ENCODE measurements around the gene EIF4B.

The EIF4B gene

DNA sequence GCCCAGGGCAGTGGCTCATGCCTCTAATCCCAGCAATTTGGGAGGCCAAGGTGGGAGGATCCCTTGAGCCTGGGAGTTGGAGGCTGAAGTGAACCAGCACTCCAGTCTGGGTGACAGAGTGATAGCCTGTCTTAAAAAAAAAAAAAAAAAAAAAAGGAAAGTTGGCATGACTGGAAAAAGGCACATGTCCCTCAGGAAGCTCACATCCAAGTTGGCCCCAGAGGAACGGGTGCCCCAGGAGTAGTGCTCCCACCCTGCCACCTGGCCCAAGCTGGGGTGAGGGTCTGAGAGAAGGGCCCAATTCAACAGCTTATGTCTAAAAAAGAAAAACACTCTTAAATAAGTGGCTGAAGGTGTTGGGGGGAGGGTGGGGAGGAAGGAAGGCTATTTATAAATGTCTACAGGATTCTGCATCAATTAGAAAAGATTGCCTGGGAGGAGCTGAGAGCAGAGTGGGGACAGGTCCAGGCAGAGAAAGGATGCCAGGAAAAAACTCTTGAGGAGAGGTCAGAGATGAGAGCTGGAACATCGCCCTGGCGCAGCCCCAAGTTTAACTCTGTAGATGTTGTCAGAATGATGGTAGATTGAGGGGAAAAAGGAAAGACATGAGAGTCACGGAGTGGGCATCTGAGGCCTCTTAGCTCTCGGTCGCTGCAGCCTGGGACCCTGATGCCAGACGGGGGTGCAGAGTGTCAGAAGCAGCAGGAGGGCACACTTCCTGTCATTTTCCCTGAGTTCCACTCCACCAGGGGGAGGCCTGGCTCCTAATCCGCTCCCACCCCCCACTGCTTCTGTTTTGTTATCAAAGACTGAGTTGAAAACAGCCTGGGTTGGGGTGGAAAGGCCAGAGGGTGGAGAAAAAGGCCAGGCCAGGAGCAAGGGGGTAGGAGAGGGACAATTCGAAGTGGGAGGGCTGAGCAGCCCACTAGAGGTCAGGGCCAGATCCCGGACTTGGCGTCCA lies 65.6 kb downstream of the EIF4B start:
- H3K9ac ChIP-seq (ENCODE audit: low read depth, low read length), result no peak overlapping the region
- no peak overlapping the region for H3K4me2 ChIP-seq (ENCODE audit: insufficient read depth, low read length)
- H3K9me3 ChIP-seq (ENCODE audit: insufficient read depth, low read length, severe bottlenecking), result no peaks in the 10 kb centered on the region
- H3K4me1 ChIP-seq (ENCODE audit: insufficient read depth, low read length), result no peaks in the 10 kb centered on the region
- H3K27me3 ChIP-seq (ENCODE audit: insufficient read depth, low read length, poor library complexity), result no peaks in the 10 kb centered on the region
- no peak overlapping the region for H3K4me3 ChIP-seq (ENCODE audit: low read depth in 1 of 2, low read length in 2 of 2)
- H3K36me3 ChIP-seq (ENCODE audit: insufficient read depth, low read length), result peaks cover 48% of the 10 kb centered on the region
- H2AFZ ChIP-seq (ENCODE audit: low read depth, low read length), result no peak overlapping the region
- no peak for ATAC-seq (ENCODE audit: insufficient read depth, low read depth)
- H3K27ac ChIP-seq (ENCODE audit: low read length), result no peak overlapping the region
- H3K79me2 ChIP-seq (ENCODE audit: insufficient read depth, low read length), result no peaks in the 10 kb centered on the region
- DNase-seq, result no peak
- no peak for TF ChIP-seq EZH2 (IDR thresholded peaks at IDR 0.05; ENCODE audit: borderline replicate concordance, low read depth, low read length, severe bottlenecking)
- TF ChIP-seq, protein P1, sequence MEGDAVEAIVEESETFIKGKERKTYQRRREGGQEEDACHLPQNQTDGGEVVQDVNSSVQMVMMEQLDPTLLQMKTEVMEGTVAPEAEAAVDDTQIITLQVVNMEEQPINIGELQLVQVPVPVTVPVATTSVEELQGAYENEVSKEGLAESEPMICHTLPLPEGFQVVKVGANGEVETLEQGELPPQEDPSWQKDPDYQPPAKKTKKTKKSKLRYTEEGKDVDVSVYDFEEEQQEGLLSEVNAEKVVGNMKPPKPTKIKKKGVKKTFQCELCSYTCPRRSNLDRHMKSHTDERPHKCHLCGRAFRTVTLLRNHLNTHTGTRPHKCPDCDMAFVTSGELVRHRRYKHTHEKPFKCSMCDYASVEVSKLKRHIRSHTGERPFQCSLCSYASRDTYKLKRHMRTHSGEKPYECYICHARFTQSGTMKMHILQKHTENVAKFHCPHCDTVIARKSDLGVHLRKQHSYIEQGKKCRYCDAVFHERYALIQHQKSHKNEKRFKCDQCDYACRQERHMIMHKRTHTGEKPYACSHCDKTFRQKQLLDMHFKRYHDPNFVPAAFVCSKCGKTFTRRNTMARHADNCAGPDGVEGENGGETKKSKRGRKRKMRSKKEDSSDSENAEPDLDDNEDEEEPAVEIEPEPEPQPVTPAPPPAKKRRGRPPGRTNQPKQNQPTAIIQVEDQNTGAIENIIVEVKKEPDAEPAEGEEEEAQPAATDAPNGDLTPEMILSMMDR (IDR thresholded peaks at IDR 0.05; ENCODE audit: borderline replicate concordance, extremely low read depth, low read length, poor library complexity, severe bottlenecking), result no peak
- peaks cover 4% of the 10 kb centered on the region; the same call in 1 of the 2 replicates for H4K20me1 ChIP-seq (ENCODE audit: insufficient read depth, low read length)

DNA sequence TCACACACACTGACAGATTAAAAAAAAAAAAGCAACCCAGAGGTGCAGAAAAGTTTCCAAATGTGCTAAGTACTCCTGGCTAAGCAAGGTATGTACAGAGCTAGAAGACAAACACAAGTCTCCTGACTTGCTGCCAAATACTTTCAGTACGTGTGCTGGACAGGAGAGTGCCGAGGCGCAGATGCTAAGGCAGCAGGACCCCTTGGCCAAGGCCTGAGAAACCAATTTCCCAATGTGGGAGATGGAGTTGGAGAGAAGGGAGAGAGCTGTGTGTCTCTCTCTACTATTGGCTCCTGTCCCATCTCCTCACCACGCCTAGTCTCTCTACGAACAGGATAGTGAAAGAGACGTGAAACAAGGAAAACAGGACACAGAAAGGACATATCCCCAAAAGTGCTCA lies 67.6 kb downstream of the EIF4B start:
- Histone ChIP-seq H3K9me3 (ENCODE audit: insufficient read depth, low read length, severe bottlenecking) (no peaks in the 10 kb centered on the region), H3K36me3 (ENCODE audit: insufficient read depth, low read length) (peaks cover 46% of the 10 kb centered on the region), H2AFZ (ENCODE audit: low read depth, low read length) (no peak overlapping the region), H3K4me1 (ENCODE audit: insufficient read depth, low read length) (peaks cover 13% of the 10 kb centered on the region), H3K4me3 (ENCODE audit: low read depth in 1 of 2, low read length in 2 of 2) (no peak overlapping the region), H3K27me3 (ENCODE audit: insufficient read depth, low read length, poor library complexity) (no peaks in the 10 kb centered on the region), H3K27ac (ENCODE audit: low read length) (no peak overlapping the region), H3K79me2 (ENCODE audit: insufficient read depth, low read length) (peaks cover 9% of the 10 kb centered on the region), H3K4me2 (ENCODE audit: insufficient read depth, low read length) (no peak overlapping the region), H4K20me1 (ENCODE audit: insufficient read depth, low read length) (peaks cover 4% of the 10 kb centered on the region; the same call in 1 of the 2 replicates), H3K9ac (ENCODE audit: low read depth, low read length) (no peak overlapping the region)
- DNase-seq (no peak), ATAC-seq (ENCODE audit: insufficient read depth, low read depth) (no peak)
- TF ChIP-seq EZH2 (IDR thresholded peaks at IDR 0.05; ENCODE audit: borderline replicate concordance, low read depth, low read length, severe bottlenecking), result no peak
- TF ChIP-seq, protein P1 (IDR thresholded peaks at IDR 0.05; ENCODE audit: borderline replicate concordance, extremely low read depth, low read length, poor library complexity, severe bottlenecking), result no peak

DNA sequence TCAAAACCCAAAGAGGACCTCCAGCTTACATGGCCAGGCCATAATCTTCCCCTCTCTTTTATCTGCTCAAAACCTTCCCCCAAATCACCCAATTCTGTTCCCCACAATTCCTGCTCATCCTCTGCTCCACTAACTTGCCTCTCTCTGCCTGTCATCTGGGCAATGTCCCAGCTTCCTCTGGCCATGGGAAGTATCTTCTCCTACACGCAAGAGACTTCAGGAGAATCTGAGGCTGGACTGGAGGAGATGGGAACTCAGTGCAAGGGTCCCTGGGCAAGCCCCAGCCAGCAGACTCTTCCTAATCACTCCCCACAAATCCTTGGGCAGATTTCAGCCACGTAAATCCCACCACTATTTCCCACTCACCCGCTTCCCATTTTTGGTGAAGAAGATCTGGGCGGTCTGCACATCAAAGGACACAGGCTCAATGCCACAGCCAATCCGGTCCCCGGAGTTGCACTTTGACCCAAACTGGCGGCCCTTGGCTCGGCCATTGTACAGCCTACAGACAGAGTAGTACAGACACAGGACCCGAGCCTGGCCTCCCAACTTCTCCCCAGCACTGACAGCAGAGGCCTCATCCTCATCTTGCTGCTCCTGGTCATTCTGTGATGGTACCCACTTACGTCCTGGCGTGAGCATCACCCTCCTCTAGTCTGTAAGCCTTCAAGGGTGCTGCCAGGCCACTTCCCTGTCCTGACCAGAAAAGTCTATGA lies 68.2 kb downstream of the EIF4B start:
- Histone ChIP-seq H3K27me3 (ENCODE audit: insufficient read depth, low read length, poor library complexity) (no peaks in the 10 kb centered on the region), H3K79me2 (ENCODE audit: insufficient read depth, low read length) (peaks cover 9% of the 10 kb centered on the region), H3K9ac (ENCODE audit: low read depth, low read length) (no peak overlapping the region), H3K9me3 (ENCODE audit: insufficient read depth, low read length, severe bottlenecking) (no peaks in the 10 kb centered on the region), H3K36me3 (ENCODE audit: insufficient read depth, low read length) (peaks cover 44% of the 10 kb centered on the region), H3K27ac (ENCODE audit: low read length) (no peak overlapping the region), H3K4me3 (ENCODE audit: low read depth in 1 of 2, low read length in 2 of 2) (no peak overlapping the region), H2AFZ (ENCODE audit: low read depth, low read length) (no peak overlapping the region), H4K20me1 (ENCODE audit: insufficient read depth, low read length) (0 out of 2 replicates have a peak, but pooled peaks cover under 1% of the 10 kb centered on the region), H3K4me1 (ENCODE audit: insufficient read depth, low read length) (peaks cover 13% of the 10 kb centered on the region), H3K4me2 (ENCODE audit: insufficient read depth, low read length) (no peak overlapping the region)
- no peak for DNase-seq
- no peak for TF ChIP-seq EZH2 (IDR thresholded peaks at IDR 0.05; ENCODE audit: borderline replicate concordance, low read depth, low read length, severe bottlenecking)
- TF ChIP-seq, protein P1 (IDR thresholded peaks at IDR 0.05; ENCODE audit: borderline replicate concordance, extremely low read depth, low read length, poor library complexity, severe bottlenecking), result no peak
- no peak for ATAC-seq (ENCODE audit: insufficient read depth, low read depth)
